Smooth muscle cell of the brain vasculature (primary cell): ENCODE data around the gene MARCHF9.
"Not testable (repeated sequence)": the region's sequence is repeated elsewhere in the genome, so short reads cannot be mapped to it uniquely, and the experiment has no call there.

Source experiments
- DNase-seq: peaks from one replicate; pipeline ENCODE4 v3.0.0-alpha.2; 2012; ENCODE audit warnings: low read depth, low spot score

MARCHF9 gene

GRCh38 chr12:57769594-57769993, 14.7 kb downstream of the MARCHF9 start:
- no peak for DNase-seq

- no peak for DNase-seq
Observed at GRCh38 chr12:57770734-57771133, 15.8 kb downstream of the MARCHF9 start.

DNA sequence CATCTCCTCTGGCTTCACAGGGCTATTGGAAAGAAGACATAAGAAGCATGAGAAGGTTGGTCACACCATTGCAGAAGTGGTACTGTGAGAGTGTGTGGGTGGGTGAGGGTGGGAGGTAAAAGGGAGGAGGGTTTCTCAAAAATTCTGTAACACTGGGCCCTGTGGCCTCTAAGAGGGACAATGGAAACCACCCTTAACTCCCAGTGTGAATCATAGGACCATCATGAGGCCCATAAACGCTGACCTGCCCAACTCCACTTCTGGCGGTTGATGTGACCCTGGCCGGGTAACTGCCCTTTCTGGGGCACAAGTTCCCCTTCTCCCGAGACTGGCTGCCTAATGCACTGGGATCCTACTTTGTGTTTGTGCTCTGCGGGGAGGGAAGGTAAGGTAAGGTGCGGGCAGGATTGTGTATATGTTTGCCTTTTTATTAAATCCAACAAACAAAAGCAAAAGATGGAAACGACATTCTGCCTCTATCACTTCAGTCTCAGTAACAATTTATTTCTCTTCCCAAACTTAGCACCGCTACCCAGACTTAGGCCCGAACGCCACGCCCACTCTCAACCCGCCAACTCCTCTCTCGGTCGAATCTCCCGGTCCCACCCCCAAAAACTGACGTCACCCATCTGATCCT, 16.5 kb downstream of the MARCHF9 start:
- peak; percentile 69 for DNase-seq

DNA sequence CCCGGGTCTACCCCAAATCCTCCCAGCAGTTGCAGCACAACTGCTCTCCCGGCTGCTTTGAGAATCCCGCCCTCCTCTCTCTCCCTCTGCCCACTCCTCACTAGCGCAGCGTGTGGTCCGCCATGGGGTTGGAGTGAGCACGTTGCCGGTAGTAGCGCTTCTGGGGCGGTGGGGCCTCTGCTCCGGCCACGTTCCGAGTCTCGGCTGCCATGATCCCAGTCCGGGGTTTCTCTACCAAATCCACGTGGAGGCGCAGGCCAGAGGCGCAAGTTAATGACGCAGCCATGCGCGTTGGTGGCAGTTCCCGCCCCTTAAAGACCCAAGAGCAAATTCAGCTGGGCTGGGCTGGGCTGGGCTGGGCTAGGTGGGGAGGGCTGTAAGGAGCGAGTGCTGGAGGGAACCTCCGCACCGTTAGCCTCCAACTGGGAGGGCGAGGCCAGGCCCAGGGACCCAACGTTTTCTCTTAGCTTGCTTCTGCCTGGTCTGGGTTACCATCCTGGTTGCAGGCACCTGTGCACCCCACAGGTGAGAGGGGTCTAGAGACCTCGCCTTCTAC, 17.0 kb downstream of the MARCHF9 start, which contains the start of gene METTL1:
Gene METTL1, minus strand, starts transcription at position 233 of the 556 bp plus-strand sequence. Its CDS starts 22 bp downstream, at position 211.
- peak; percentile 92 for DNase-seq

DNA sequence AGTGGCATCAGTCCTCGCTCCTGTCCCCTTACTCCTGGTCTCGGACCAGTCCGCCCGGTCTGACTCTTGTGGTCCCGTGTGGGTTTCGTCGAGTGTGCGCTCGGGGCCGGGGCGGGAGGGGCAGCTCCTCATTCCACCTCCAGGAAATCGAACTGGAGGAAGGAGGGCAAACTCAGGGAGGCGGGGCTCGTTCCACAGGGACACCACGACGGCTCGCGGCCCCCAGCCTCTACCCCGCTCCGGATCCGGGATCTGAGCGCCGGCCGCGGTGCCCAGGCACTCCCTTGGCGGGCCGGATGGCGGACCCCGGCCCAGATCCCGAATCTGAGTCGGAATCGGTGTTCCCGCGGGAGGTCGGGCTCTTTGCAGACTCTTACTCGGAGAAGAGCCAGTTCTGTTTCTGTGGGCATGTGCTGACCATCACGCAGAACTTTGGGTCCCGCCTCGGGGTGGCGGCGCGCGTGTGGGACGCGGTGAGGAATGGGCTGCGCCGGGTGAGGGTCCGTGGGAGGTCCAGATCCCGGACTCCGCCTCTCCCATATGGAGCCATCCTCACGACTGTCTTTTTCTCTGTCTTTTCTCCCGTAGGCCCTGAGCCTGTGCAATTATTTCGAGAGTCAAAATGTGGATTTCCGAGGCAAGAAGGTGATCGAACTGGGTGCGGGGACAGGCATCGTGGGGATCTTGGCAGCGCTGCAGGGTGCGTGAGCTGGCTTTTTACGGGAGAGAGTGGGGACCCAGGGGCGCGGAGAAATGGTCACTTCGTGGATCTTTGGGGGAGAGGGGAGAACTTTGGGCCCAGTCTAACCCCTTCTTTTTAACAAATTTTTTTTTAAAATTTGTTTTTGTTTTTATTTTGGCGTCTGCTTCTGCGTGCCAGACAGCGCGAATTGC, 17.8 kb downstream of the MARCHF9 start, which contains the start of gene EEF1AKMT3:
Gene EEF1AKMT3, plus strand, starts transcription at position 186 of the 894 bp plus-strand sequence. Its CDS starts 111 bp downstream, at position 297.
- no peak for DNase-seq

GRCh38 chr12:57774634-57775033, 19.7 kb downstream of the MARCHF9 start:
- DNase-seq: not testable (repeated sequence)

GRCh38 chr12:57775044-57775443, 20.1 kb downstream of the MARCHF9 start:
- no peak for DNase-seq

DNA sequence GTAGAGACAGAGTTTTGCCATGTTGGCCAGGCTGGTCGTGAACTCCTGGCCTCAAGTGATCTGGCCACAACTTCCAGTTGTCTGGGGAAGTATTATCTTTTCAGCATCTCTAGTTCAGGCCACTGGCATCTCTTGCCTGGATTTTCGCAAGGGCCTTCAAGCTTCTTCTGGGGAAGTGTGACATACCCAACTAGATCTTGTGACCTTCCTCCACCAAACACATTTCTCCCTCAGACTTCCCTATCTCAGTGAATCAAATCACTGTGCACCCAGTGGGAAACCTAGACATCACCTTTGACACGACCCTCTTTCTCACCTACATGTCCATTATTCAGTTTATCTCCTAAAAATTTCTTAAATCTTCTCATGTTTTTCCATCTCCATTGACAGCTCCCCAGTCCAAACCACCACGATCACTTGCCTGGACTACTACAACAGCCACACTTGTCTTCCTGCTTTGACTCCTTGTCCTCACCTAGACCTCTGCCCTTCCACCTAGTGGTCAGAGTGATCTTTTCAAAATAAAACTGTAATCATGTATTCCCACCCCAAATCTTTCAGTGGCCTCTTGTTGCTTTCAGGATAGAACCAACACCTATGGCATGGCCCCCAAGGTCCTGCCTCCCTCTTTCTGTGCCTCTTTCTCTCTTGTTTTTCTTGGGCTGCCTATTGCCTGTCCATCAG, 20.8 kb downstream of the MARCHF9 start:
- DNase-seq: no peak

GRCh38 chr12:57776247-57776587, 21.3 kb downstream of the MARCHF9 start:
- no peak for DNase-seq

DNA sequence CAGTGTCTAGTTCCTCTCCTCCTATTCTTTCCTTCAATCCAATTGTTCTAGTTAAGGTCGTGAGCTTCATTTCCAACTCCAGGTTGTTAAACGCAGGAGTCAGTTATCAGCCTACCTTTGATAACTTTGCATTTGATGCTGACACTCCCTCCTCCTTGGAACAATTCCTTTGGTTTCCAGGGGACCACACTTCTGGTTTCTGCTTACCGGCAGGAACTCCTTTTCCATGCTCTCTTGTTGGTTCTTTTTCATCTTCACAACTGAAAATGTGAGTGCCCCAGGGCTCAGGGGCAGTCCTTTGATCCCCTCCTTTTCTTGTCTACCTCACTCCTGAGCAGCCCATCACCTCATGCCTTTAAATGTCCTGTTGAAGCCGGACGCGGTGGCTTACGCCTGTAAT, 22.5 kb downstream of the MARCHF9 start:
- no peak for DNase-seq

DNA sequence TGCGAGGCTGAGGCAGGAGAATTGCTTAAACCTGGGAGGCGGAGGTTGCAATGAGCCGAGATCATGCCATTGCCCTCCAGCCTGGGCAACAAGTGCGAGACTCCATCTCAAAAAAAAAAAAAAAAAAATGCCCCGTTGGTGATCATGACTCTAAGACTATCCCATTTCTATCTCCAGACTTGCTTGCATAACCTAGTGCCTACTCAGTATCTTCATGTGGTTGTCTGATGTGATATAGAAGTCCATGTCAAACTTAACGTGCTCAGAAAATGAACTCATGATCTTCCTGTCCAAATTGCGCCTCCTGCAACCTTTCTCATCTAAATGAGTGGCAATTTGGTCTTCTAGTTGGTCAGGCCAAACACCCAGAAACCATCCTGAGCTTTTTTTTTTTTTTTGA, 23.0 kb downstream of the MARCHF9 start:
- no peak for DNase-seq

DNA sequence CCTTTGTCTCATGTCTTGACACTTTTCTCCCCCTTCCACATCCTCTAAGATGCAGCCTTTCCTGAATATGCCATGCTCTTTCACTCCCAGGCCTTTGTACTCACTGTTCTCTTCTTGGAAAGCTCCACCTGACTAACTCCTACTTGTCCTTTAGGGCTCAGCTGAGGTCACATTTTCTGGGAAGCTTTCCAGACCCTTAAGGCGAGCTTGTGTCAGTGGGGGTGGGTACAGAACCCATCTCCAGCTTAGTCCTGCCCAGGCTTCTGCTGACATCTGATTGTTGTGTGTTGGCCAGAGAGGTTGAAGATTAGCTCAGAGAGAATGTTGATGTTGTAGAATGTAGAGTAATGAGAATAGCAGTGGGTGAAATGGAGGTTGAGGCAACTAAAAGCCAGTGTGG, 24.8 kb downstream of the MARCHF9 start:
- DNase-seq: no peak

DNA sequence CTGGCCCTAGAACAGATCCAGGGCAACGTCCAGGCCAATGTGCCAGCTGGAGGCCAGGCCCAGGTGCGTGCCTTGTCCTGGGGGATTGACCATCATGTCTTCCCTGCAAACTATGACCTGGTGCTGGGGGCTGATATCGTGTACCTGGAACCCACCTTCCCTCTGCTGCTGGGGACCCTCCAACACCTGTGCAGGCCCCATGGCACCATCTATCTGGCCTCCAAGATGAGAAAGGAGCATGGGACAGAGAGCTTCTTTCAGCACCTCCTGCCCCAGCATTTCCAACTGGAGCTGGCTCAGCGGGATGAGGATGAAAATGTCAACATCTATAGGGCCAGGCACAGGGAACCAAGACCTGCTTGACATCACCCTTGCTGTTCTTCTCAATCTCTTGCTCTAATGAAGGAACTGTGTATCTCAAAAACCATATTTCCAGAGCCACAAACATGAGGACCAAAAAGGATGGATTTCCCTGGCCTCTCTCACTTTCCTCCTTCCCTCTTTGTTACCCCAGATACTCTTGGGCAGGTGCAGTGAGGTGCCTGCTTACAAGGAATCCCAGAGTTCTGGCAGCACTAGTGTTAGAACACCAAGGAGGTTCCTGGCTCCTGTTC, 25.5 kb downstream of the MARCHF9 start:
- DNase-seq: no peak

DNA sequence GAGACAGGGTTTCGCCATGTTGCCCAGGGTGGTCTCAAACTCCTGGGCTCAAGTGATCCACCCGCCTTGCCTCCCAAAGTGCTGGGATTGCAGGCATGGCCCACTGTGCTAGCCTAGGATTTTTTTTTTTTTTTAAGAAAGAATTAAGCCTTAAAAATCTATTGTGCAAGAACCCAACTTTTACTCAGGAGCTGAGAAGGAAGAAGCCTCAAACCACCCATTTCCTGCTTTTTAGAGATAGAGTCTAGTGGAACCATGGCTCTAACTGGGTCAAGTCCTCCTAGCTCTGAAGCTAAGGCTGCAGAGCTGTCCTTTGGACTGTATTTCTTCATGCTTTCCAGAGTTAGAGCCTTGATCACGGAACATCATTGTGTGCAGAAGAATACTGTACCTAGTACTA, 26.3 kb downstream of the MARCHF9 start:
- DNase-seq: no peak

DNA sequence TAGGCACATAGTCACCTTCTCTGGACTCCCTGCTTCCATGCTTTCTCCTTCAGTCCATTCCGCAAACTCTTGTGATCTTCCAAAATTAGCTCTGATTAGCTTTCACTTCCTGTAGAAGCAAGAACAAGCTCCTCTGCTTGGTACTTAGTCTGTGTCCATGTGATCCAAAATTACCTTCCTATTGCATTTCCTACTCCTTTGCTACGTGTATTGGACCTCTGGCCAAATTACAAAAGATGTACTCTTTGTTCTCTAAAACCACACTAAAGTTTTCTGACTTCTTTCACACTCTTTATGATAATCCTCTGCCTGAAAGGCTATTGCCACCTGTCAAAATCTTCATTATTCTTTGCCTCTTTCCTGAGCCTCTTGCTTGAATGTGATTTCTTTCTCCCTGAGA, 26.9 kb downstream of the MARCHF9 start:
- DNase-seq: no peak

- DNase-seq: no peak
Observed at GRCh38 chr12:57782243-57782607, 27.3 kb downstream of the MARCHF9 start.

- DNase-seq: peak; percentile 76
Observed at GRCh38 chr12:57782608-57783465, 27.9 kb downstream of the MARCHF9 start, which contains the start of gene TSFM. Gene TSFM (plus strand): TSS chr12:57782787. CDS start chr12:57782802, 15 bp downstream.

- no peak for DNase-seq
Observed at GRCh38 chr12:57783466-57783801, 28.5 kb downstream of the MARCHF9 start.

DNA sequence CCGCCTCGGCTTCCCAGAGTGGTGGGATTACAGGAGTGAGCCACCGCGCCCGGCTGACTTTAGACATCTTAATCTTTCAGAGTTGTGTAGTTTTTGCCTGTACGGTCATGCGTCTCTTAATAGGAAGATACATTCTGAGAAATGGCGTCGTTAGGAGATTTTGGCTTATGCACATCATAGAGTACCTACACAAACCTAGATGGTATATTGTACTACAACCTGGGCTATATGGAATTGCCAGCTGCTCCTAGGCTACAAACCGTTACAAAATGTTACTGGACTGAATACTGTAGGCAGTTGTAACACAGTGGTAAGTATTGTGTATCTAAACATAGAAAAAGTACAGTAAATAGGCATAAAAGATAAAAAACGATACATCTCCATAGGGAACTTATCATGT, 29.0 kb downstream of the MARCHF9 start:
- no peak for DNase-seq

DNA sequence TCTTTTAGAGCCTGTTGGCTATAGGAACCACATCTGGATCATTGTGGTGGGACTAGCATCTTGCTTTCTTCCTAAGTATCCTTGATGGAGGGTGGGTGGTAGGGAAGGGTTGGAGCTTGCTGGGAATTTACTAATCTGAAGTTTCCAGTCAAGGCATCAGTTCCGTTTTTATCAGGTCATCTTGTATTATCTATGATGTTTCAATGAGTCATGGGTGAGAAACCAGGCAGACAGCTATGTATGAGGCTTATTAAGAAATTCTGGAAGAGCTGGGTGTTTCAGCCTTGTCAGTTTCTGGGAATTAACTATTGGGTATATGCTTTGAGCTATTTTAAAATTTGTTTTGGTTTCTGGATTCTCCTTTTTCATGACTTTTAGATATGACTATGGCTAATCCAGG, 39.0 kb downstream of the MARCHF9 start:
- DNase-seq: no peak

DNA sequence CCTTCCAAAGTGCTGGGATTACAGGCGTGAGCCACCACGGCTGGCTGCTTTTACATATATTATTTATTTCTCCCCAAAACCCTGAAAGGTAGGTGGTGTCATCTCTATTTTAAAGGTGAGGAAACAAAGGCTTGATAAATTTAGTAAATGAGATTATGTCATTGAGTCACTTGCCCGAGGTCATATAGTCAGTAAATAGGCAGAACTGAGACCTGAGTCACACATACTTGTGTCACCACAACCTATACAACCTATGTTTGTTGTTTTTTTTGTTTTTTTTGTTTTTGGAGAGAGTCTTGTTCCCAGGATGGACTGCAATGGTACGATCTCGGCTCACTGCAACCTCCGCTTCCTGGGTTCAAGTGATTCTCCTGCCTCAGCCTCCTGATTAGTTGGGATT, 40.5 kb downstream of the MARCHF9 start:
- no peak for DNase-seq
